Liver (tissue), 9 donors: ENCODE data around the gene MPRIP. TPM values are rescaled to one million over a fixed set of nuclear protein-coding genes. Genes with fewer than 3 reads are reported as not detected.

Experiments used
- DNase-seq: peaks from one replicate; pipeline ENCODE4 v3.0.0-alpha.2; 2017; ENCODE audit warnings: low spot score
- H3K27ac ChIP-seq, 2 donors: one replicate each; pipeline ENCODE4 v1.7.0; 2013; ENCODE audit warnings: inconsistent platforms in 2 of 2, low read length in 2 of 2, control low read depth in 1 of 2, low read depth in 1 of 2, mild to moderate bottlenecking in 1 of 2
- H3K27me3 ChIP-seq, 4 donors: one replicate each; pipeline versions ENCODE4 v1.6.1 to v1.7.0; 2013; ENCODE audit warnings: low read length in 3 of 4, inconsistent platforms in 1 of 4, mild to moderate bottlenecking in 1 of 4, moderate library complexity in 1 of 4; ENCODE audit not compliant: control insufficient read depth in 4 of 4, insufficient read depth in 4 of 4
- H3K36me3 ChIP-seq, 4 donors: one replicate each; pipeline versions ENCODE4 v1.6.1 to v1.7.0; 2013; ENCODE audit warnings: low read length in 3 of 4, mild to moderate bottlenecking in 3 of 4, low read depth in 1 of 4, moderate library complexity in 1 of 4; ENCODE audit not compliant: control insufficient read depth in 4 of 4, insufficient read depth in 3 of 4
- H3K4me1 ChIP-seq, 4 donors: one replicate each; pipeline versions ENCODE4 v1.6.1 to v1.7.0; 2013; ENCODE audit warnings: low read length in 3 of 4, mild to moderate bottlenecking in 3 of 4, moderate library complexity in 1 of 4; ENCODE audit not compliant: control insufficient read depth in 4 of 4, insufficient read depth in 4 of 4
- H3K4me3 ChIP-seq, 3 donors: one replicate each; pipeline versions ENCODE4 v1.6.1 to v1.7.0; 2013; ENCODE audit warnings: low read length in 3 of 3, control low read depth in 1 of 3, low read depth in 1 of 3, mild to moderate bottlenecking in 1 of 3
- H3K9ac ChIP-seq, 2 donors: one replicate each; pipeline ENCODE4 v1.7.0; 2013; ENCODE audit warnings: low read length in 2 of 2, mild to moderate bottlenecking in 2 of 2, moderate library complexity in 2 of 2, control low read depth in 1 of 2, low read depth in 1 of 2
- H3K9me3 ChIP-seq, 4 donors: one replicate each; pipeline versions ENCODE4 v1.6.1 to v1.7.0; 2013; ENCODE audit warnings: low read length in 3 of 4; ENCODE audit not compliant: control insufficient read depth in 4 of 4
- EGR1 ChIP-seq, 2 donors: IDR thresholded peaks; 2 replicates each; pipeline ENCODE4 v1.6.1; 2016 to 2018; ENCODE audit warnings: antibody characterized with exemption in 2 of 2, low read depth in 2 of 2
- FOXA1 ChIP-seq: IDR thresholded peaks from 2 replicates; pipeline ENCODE4 v1.6.1; 2016; ENCODE audit warnings: antibody characterized with exemption
- FOXA2 ChIP-seq: IDR thresholded peaks from 2 replicates; pipeline ENCODE4 v1.6.1; 2016; ENCODE audit warnings: antibody characterized with exemption
- HNF4A ChIP-seq, 2 donors: conservative IDR thresholded peaks; 2 replicates each; pipeline ENCODE4 v1.6.1; 2016; ENCODE audit warnings: antibody characterized with exemption in 2 of 2, mild to moderate bottlenecking in 2 of 2
- HNF4G ChIP-seq: IDR thresholded peaks from 2 replicates; pipeline ENCODE4 v1.6.1; 2016; ENCODE audit warnings: antibody characterized with exemption
- JUND ChIP-seq, 2 donors: IDR thresholded peaks; 2 replicates each; pipeline ENCODE4 v1.6.1; 2016; ENCODE audit warnings: antibody characterized with exemption in 2 of 2
- MAX ChIP-seq: IDR thresholded peaks from 2 replicates; pipeline ENCODE4 v1.6.1; 2016; ENCODE audit warnings: antibody characterized with exemption
- NR2F2 ChIP-seq: IDR thresholded peaks from 2 replicates; pipeline ENCODE4 v1.6.1; 2016; ENCODE audit warnings: antibody characterized with exemption
- RAD21 ChIP-seq, 2 donors: IDR thresholded peaks; 2 replicates each; pipeline ENCODE4 v1.6.1; 2016; ENCODE audit warnings: antibody characterized with exemption in 2 of 2, mild to moderate bottlenecking in 2 of 2
- REST ChIP-seq: IDR thresholded peaks from 2 replicates; pipeline ENCODE4 v1.6.1; 2016; ENCODE audit warnings: antibody characterized with exemption, mild to moderate bottlenecking
- RXRA ChIP-seq, 2 donors: IDR thresholded peaks; 2 replicates each; pipeline ENCODE4 v1.6.1; 2017 to 2018; ENCODE audit warnings: antibody characterized with exemption in 2 of 2, mild to moderate bottlenecking in 1 of 2
- SP1 ChIP-seq: IDR thresholded peaks from 2 replicates; pipeline ENCODE4 v1.6.1; 2018; ENCODE audit warnings: antibody characterized with exemption, mild to moderate bottlenecking
- TAF1 ChIP-seq: conservative IDR thresholded peaks from 2 replicates; pipeline ENCODE4 v1.6.1; 2016; ENCODE audit warnings: antibody characterized with exemption, mild to moderate bottlenecking
- WGBS: extraction: QIAGEN DNeasy Blood & Tissue Kit; methylation state at CpG from one replicate; pipeline ENCODE4 v1.1.7; 2013; 5-methylcytosine and 5-hydroxymethylcytosine counted together
- polyA plus RNA-seq, 2 donors: library from polyadenylated mRNA; stranded (reverse) in 1 of 2; unstranded in 1 of 2; fragments of 200-250 nt in 1 of 2; fragments of >200 nt in 1 of 2; fragmentation: Nextera tagmentation in 1 of 2; extraction: Ambion mirVana in 1 of 2; gene quantifications; one replicate each; pipeline versions ENCODE4 v1.2.1 to v1.2.3, GENCODE V29; 2013 to 2015
- total RNA-seq, 2 donors: library from RNA; depleted of rRNA; stranded (reverse); fragments of >200 nt; gene quantifications; one replicate each; pipeline ENCODE4 v1.2.3, GENCODE V29; 2014
- TF ChIP-seq, protein P1 (sequence below): IDR thresholded peaks from 2 replicates; pipeline ENCODE4 v1.6.1; 2016; ENCODE audit warnings: antibody characterized with exemption
- TF ChIP-seq, protein P2 (sequence below): IDR thresholded peaks from 2 replicates; pipeline ENCODE4 v1.6.1; 2016; ENCODE audit warnings: antibody characterized with exemption
- TF ChIP-seq, protein P3 (sequence below): fragments of 150-350 bp; IDR thresholded peaks from 2 replicates; pipeline ENCODE4 v1.5.1; 2017; ENCODE audit warnings: improper control_type of control experiment, low read depth, low read length; ENCODE audit not compliant: missing input control
- donor health status: healthy.
- donor health status: healthy.
- donor health status: healthy.
- donor health status: healthy.
- donor health status: healthy.

MPRIP gene
- total and polyA plus RNA-seq, 4 donors, result 21.2 to 61.9 (median 34.7) TPM

- Histone ChIP-seq H3K27me3 (no peaks in the 10 kb centered on the region), H3K36me3 (no peaks in the 10 kb centered on the region), H3K9ac (no peak overlapping the region), H3K4me3 (no peak overlapping the region), H3K4me1 (no peaks in the 10 kb centered on the region), H3K27ac (no peak overlapping the region), H3K9me3 (no peaks in the 10 kb centered on the region)
- TF ChIP-seq, protein P1, sequence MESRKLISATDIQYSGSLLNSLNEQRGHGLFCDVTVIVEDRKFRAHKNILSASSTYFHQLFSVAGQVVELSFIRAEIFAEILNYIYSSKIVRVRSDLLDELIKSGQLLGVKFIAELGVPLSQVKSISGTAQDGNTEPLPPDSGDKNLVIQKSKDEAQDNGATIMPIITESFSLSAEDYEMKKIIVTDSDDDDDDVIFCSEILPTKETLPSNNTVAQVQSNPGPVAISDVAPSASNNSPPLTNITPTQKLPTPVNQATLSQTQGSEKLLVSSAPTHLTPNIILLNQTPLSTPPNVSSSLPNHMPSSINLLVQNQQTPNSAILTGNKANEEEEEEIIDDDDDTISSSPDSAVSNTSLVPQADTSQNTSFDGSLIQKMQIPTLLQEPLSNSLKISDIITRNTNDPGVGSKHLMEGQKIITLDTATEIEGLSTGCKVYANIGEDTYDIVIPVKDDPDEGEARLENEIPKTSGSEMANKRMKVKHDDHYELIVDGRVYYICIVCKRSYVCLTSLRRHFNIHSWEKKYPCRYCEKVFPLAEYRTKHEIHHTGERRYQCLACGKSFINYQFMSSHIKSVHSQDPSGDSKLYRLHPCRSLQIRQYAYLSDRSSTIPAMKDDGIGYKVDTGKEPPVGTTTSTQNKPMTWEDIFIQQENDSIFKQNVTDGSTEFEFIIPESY, result no peak
- TF ChIP-seq, protein P2, sequence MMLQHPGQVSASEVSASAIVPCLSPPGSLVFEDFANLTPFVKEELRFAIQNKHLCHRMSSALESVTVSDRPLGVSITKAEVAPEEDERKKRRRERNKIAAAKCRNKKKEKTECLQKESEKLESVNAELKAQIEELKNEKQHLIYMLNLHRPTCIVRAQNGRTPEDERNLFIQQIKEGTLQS, result no peak
- no peak for DNase-seq
- 84% methylated on average over 5 of the region's 5 CpGs for WGBS
Measured at GRCh38 chr17:17025621-17026020, 16.6 kb upstream of the MPRIP start.

GRCh38 chr17:17026163-17026562, 16.1 kb upstream of the MPRIP start:
- H3K27me3 ChIP-seq, result no peaks in the 10 kb centered on the region
- H3K36me3 ChIP-seq, result no peaks in the 10 kb centered on the region
- H3K27ac ChIP-seq, result no peak overlapping the region
- no peak for TF ChIP-seq FOXA1
- no peak for TF ChIP-seq RXRA (IDR thresholded peaks at IDR 0.05)
- no peak for TF ChIP-seq EGR1 (IDR thresholded peaks at IDR 0.05; ENCODE audit: low read depth in 2 of 2)
- TF ChIP-seq, protein P3, sequence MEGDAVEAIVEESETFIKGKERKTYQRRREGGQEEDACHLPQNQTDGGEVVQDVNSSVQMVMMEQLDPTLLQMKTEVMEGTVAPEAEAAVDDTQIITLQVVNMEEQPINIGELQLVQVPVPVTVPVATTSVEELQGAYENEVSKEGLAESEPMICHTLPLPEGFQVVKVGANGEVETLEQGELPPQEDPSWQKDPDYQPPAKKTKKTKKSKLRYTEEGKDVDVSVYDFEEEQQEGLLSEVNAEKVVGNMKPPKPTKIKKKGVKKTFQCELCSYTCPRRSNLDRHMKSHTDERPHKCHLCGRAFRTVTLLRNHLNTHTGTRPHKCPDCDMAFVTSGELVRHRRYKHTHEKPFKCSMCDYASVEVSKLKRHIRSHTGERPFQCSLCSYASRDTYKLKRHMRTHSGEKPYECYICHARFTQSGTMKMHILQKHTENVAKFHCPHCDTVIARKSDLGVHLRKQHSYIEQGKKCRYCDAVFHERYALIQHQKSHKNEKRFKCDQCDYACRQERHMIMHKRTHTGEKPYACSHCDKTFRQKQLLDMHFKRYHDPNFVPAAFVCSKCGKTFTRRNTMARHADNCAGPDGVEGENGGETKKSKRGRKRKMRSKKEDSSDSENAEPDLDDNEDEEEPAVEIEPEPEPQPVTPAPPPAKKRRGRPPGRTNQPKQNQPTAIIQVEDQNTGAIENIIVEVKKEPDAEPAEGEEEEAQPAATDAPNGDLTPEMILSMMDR, result no peak
- TF ChIP-seq NR2F2, result no peak
- no peak for TF ChIP-seq MAX
- TF ChIP-seq SP1, result no peak
- no peak for TF ChIP-seq HNF4A (conservative IDR thresholded peaks at IDR 0.05)
- no peak for TF ChIP-seq TAF1
- TF ChIP-seq JUND (IDR thresholded peaks at IDR 0.05), result no peak
- TF ChIP-seq RAD21 (IDR thresholded peaks at IDR 0.05), result no peak
- DNase-seq, result no peak
- no peaks in the 10 kb centered on the region for H3K4me1 ChIP-seq
- H3K9me3 ChIP-seq, result no peaks in the 10 kb centered on the region
- WGBS, result 83% methylated on average over 9 of the region's 9 CpGs
- no peak overlapping the region for H3K9ac ChIP-seq
- H3K4me3 ChIP-seq, result no peak overlapping the region

DNA sequence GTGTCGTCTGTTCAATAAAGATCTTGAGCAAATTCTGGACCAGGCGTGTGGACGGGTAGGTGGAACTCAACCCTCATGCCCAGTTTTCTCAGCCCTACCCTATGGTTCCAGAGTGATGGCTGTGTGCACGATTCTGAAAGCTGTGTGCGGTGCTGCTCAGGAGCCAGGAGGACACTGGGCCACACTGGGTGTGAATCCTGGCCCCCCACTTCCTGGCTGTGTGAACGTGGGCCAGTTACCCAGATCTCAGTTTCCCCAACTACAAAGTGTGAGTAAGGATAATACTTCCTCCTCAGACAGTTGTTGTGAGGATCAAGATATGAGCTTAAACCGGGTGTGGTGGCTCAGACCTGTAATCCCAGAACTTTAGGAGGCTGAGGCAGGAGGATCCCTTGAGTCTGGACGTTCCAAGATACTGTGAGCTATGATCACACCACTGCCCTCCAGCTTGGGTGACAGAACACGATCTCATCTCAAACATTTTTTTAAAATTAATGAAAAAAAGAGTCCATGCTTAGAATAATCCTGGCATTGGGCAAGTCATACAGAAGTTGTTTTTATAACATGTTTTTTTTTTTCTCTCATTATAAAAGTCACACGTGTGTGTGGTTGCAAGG, 14.7 kb upstream of the MPRIP start:
- Histone ChIP-seq H3K36me3 (no peaks in the 10 kb centered on the region), H3K27ac (no peak overlapping the region), H3K27me3 (no peaks in the 10 kb centered on the region), H3K4me3 (no peak overlapping the region), H3K4me1 (peaks cover 3 to 11% (median 7%) of the 10 kb centered on the region in 4 donors), H3K9me3 (no peaks in the 10 kb centered on the region), H3K9ac (no peak overlapping the region)
- DNase-seq, result no peak
- WGBS, result 84% methylated on average over 10 of the region's 10 CpGs
- TF ChIP-seq REST, result no peak
- TF ChIP-seq HNF4A (conservative IDR thresholded peaks at IDR 0.05), result no peak
- TF ChIP-seq, protein P3, result no peak
- TF ChIP-seq FOXA1, result no peak
- no peak for TF ChIP-seq JUND (IDR thresholded peaks at IDR 0.05)
- TF ChIP-seq RAD21 (IDR thresholded peaks at IDR 0.05), result no peak
- no peak for TF ChIP-seq SP1
- TF ChIP-seq FOXA2, result no peak
- TF ChIP-seq, protein P2, result no peak
- no peak for TF ChIP-seq EGR1 (IDR thresholded peaks at IDR 0.05; ENCODE audit: low read depth in 2 of 2)
- TF ChIP-seq NR2F2, result no peak
- no peak for TF ChIP-seq TAF1
- TF ChIP-seq HNF4G, result no peak
